ENCODE measurements around the gene NXPH3. TPM values are rescaled to one million over a fixed set of nuclear protein-coding genes. Genes with fewer than 3 reads are reported as not detected.

The NXPH3 gene
- total RNA-seq, 1 donor from 2014 or later, result not detected

- TF ChIP-seq, protein P1, sequence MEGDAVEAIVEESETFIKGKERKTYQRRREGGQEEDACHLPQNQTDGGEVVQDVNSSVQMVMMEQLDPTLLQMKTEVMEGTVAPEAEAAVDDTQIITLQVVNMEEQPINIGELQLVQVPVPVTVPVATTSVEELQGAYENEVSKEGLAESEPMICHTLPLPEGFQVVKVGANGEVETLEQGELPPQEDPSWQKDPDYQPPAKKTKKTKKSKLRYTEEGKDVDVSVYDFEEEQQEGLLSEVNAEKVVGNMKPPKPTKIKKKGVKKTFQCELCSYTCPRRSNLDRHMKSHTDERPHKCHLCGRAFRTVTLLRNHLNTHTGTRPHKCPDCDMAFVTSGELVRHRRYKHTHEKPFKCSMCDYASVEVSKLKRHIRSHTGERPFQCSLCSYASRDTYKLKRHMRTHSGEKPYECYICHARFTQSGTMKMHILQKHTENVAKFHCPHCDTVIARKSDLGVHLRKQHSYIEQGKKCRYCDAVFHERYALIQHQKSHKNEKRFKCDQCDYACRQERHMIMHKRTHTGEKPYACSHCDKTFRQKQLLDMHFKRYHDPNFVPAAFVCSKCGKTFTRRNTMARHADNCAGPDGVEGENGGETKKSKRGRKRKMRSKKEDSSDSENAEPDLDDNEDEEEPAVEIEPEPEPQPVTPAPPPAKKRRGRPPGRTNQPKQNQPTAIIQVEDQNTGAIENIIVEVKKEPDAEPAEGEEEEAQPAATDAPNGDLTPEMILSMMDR (IDR thresholded peaks at IDR 0.05), result no peak
- ChIA-PET POLR2A (no interaction called here), CTCF (no interaction called here)
- no peaks in the 10 kb centered on the region for H3K9me3 Mint-ChIP-seq
- no peak overlapping the region for H3K27ac Mint-ChIP-seq
- H3K27me3 Mint-ChIP-seq, result no peaks in the 10 kb centered on the region
- H3K36me3 Mint-ChIP-seq (ENCODE audit: low read depth), result peaks cover 26% of the 10 kb centered on the region
- peaks cover 2% of the 10 kb centered on the region for H3K4me1 Mint-ChIP-seq
- no peak overlapping the region for H3K4me3 Mint-ChIP-seq
- DNase-seq (no peak), ATAC-seq (ENCODE audit: low read depth) (no peak)
- intact Hi-C loops (cut with micrococcal nuclease), result no loop called here
Measured at GRCh38 chr17:49629447-49629846, 53.8 kb downstream of the NXPH3 start.

DNA sequence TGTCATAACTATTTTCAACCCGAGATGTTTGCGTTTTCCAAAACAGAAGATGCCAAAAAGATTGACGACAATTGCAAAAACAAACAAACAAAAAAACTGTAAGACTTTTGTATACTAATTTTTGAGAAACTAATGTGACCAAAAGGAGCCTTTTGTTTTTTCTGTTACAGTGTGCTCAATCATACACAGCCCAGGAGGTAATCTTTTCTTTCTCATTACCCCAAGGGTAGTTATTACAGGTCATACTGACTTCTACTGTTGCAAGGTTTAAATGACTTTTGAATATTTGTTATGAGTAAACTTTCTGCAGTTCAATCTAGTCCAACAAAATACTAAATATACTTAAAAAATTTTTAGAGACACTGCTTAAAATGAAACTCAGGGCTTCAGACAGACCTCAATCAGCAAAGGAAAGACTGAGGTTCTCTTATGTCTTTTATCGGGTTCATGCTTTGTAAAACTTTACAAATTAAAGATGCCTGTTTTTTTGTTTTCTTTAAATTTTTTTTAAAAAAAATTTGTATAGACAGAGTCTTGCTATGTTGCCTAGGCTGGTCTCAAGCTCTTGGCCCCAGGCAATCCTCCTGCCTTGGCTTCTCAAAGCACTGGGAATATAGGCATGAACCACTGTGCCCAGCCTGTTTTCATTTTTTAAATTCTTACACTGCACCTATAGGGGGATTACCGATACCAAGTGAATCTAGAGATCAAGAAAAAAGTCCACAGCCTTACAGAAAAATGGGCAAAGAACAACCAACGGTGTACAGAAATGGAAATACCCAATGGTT, 54.6 kb downstream of the NXPH3 start:
- ChIA-PET POLR2A (interaction anchor here (0.6 kb wide), 1 partner anchor 64 kb away, joined by 3 read pairs; no protein-coding TSS in a partner anchor), CTCF (no interaction called here)
- Mint-ChIP-seq H3K9me3 (no peaks in the 10 kb centered on the region), H3K27me3 (no peaks in the 10 kb centered on the region), H3K36me3 (ENCODE audit: low read depth) (peaks cover 33% of the 10 kb centered on the region), H3K27ac (no peak overlapping the region), H3K4me1 (peaks cover 2% of the 10 kb centered on the region), H3K4me3 (no peak overlapping the region)
- TF ChIP-seq, protein P1 (IDR thresholded peaks at IDR 0.05), result no peak
- intact Hi-C loops (cut with micrococcal nuclease), result no loop called here
- DNase-seq (no peak), ATAC-seq (ENCODE audit: low read depth) (no peak)

GRCh38 chr17:49631496-49631895, 55.8 kb downstream of the NXPH3 start:
- ATAC-seq (ENCODE audit: low read depth) (no peak), DNase-seq (no peak)
- Mint-ChIP-seq H3K4me3 (no peak overlapping the region), H3K27me3 (no peaks in the 10 kb centered on the region), H3K4me1 (peaks cover 2% of the 10 kb centered on the region), H3K9me3 (no peaks in the 10 kb centered on the region), H3K36me3 (ENCODE audit: low read depth) (peaks cover 33% of the 10 kb centered on the region), H3K27ac (no peak overlapping the region)
- ChIA-PET CTCF (no interaction called here), POLR2A (no interaction called here)
- TF ChIP-seq, protein P1 (IDR thresholded peaks at IDR 0.05), result no peak
- intact Hi-C loops (cut with micrococcal nuclease), result no loop called here

Other genes with a start within 250 kb of the NXPH3 start
- gene ZNF652, start 213.6 kb upstream of the NXPH3 start, total RNA-seq, result 37.1 and 40.6 TPM in 2 replicates
- gene PHB1, start 161.0 kb upstream of the NXPH3 start, total RNA-seq, result 184 and 214 TPM in 2 replicates
- gene NGFR, start 80.6 kb upstream of the NXPH3 start, total RNA-seq, result 1.2 and 1.3 TPM in 2 replicates
- gene SPOP, start 102.2 kb downstream of the NXPH3 start, total RNA-seq, result 57.4 and 65.8 TPM in 2 replicates
- 51.8 and 53.8 TPM in 2 replicates for gene SLC35B1, start 132.1 kb downstream of the NXPH3 start, total RNA-seq
- 27.7 and 30.0 TPM in 2 replicates for gene FAM117A, start 188.3 kb downstream of the NXPH3 start, total RNA-seq
- 95.0 and 95.8 TPM in 2 replicates for gene KAT7, start 212.8 kb downstream of the NXPH3 start, total RNA-seq